Tibial nerve (tissue), 4 donors: ENCODE measurements around the gene PABPC5. TPM values are rescaled to one million over a fixed set of nuclear protein-coding genes. Genes with fewer than 3 reads are reported as not detected.

Experiments
- DNase-seq, 2 donors: peaks; one replicate each; pipeline ENCODE4 v3.0.0-alpha.2; 2019; ENCODE audit warnings: low spot score in 2 of 2
- H3K27ac ChIP-seq, 4 donors: fragments of 200-600 bp; sonication (generic) in 3 of 4; one replicate each; pipeline ENCODE4 v1.5.1; 2017 to 2019; ENCODE audit warnings: mild to moderate bottlenecking in 1 of 4
- H3K27me3 ChIP-seq, 2 donors: fragments of 200-600 bp; sonication (generic) in 1 of 2; one replicate each; pipeline versions ENCODE4 v1.5.1 to v1.6.0; 2017 to 2019
- H3K36me3 ChIP-seq, 3 donors: fragments of 200-600 bp; sonication (generic); one replicate each; pipeline ENCODE4 v1.5.1; 2018 to 2019
- H3K4me1 ChIP-seq, 4 donors: fragments of 200-600 bp; sonication (generic) in 3 of 4; one replicate each; pipeline ENCODE4 v1.5.1; 2017 to 2019
- H3K4me3 ChIP-seq, 4 donors: fragments of 200-600 bp; sonication (generic) in 3 of 4; one replicate each; pipeline ENCODE4 v1.5.1; 2017 to 2019; ENCODE audit warnings: mild to moderate bottlenecking in 1 of 4, moderate library complexity in 1 of 4
- H3K9me3 ChIP-seq, 4 donors: fragments of 200-600 bp; sonication (generic) in 3 of 4; one replicate each; pipeline ENCODE4 v1.5.1; 2017 to 2019
- EP300 ChIP-seq, 2 donors: sonication (generic); formaldehyde crosslinking; IDR thresholded peaks; one replicate each; pipeline ENCODE4 v1.6.1; 2017; ENCODE audit warnings: antibody characterized with exemption in 2 of 2, mild to moderate bottlenecking in 1 of 2
- POLR2A ChIP-seq, 2 donors: fragments of 450-650 bp; IDR thresholded peaks; one replicate each; pipeline ENCODE4 v1.6.1; 2017; ENCODE audit warnings: antibody characterized with exemption in 2 of 2, mild to moderate bottlenecking in 2 of 2, moderate library complexity in 2 of 2
- WGBS, 2 donors: methylation state at CpG; one replicate each; pipeline ENCODE4 v1.1.5; 2018; 5-methylcytosine and 5-hydroxymethylcytosine counted together
- small RNA-seq: library from RNA; depleted of rRNA; stranded (forward); fragments of <200 nt; gene quantifications from one replicate; pipeline ENCODE3, GENCODE V24; 2016
- total RNA-seq, 4 donors: library from RNA; depleted of rRNA; stranded (reverse); fragments of >200 nt; gene quantifications; one replicate each; pipeline ENCODE4 v1.1.0, GENCODE V29; 2016
- TF ChIP-seq, protein P1 (sequence below), 5 experiments: fragments of 200-600 bp in 3 of 5; fragments of 450-650 bp in 2 of 5; sonication (generic) in 3 of 5; IDR thresholded peaks; one replicate each; pipeline ENCODE4 v1.5.1; 2016 to 2019; ENCODE audit warnings: antibody characterized with exemption in 5 of 5, mild to moderate bottlenecking in 3 of 5, moderate library complexity in 2 of 5

PABPC5 gene
- total RNA-seq, result 1 to 10 TPM; 3.6 to 4.3 (median 4.1) TPM

DNA sequence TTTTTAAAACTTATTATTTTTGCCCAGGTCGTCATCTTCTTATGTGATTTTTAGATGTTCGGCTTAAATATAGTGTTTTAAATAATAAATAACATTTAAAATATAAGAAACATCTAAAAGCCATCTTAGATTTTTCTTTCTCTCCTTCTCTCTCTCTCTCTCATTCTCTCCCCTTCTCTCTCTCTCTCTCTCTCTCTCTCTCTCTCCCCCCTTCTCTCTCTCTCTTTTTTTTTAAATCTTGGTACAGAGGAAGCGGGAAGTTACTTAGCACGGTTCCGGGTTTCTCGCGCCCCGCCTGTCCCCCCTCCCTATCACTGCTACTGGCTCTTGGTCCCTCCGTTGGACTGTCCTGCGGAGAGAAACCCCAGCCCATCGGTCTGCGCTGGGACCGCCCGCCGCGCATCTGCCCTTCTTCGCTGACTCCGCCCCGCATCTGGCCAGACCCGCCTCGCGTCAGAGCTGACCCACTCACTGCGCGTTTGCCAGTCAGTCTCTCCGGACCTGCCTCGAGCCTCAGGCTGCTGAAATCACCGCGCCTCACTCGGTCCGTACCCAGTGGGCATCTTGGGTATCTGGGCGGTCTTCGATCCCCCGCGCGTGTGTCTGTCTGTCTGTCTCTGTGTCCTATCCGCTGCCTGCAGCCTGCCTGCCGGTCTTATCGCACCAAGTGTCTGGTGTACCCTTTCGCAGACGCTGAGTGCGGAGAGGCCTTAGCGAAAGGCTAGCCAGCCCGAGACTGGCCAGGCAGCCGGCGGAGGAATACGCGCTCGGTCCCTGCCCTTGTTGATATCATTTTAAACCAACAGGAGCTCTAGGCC lies at the start of gene PABPC5:
Gene PABPC5, plus strand, starts transcription at position 489 of the 818 bp plus-strand sequence. CDS start 739 bp downstream, outside the sequence.
- peaks cover 0 to 2% (median 0%) of the 10 kb centered on the region in 4 donors for H3K4me1 ChIP-seq
- H3K9me3 ChIP-seq, result no peaks in the 10 kb centered on the region
- DNase-seq, result peak; percentile 61 to 63
- peak within 1 kb of the TSS; percentile 39 to 56 (median 41) for H3K4me3 ChIP-seq
- TF ChIP-seq, protein P1, sequence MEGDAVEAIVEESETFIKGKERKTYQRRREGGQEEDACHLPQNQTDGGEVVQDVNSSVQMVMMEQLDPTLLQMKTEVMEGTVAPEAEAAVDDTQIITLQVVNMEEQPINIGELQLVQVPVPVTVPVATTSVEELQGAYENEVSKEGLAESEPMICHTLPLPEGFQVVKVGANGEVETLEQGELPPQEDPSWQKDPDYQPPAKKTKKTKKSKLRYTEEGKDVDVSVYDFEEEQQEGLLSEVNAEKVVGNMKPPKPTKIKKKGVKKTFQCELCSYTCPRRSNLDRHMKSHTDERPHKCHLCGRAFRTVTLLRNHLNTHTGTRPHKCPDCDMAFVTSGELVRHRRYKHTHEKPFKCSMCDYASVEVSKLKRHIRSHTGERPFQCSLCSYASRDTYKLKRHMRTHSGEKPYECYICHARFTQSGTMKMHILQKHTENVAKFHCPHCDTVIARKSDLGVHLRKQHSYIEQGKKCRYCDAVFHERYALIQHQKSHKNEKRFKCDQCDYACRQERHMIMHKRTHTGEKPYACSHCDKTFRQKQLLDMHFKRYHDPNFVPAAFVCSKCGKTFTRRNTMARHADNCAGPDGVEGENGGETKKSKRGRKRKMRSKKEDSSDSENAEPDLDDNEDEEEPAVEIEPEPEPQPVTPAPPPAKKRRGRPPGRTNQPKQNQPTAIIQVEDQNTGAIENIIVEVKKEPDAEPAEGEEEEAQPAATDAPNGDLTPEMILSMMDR (IDR thresholded peaks at IDR 0.05), result peak in 1 of 5 experiments; percentile 53
- TF ChIP-seq POLR2A (IDR thresholded peaks at IDR 0.05), result peak in 1 of 2 donors; percentile 69
- peak in 1 of 2 donors; percentile 86 for TF ChIP-seq EP300 (IDR thresholded peaks at IDR 0.05)
- WGBS, 2 donors, result 5 to 12% methylated on average over 25 to 38 of the region's 48 CpGs
- H3K36me3 ChIP-seq, result no peaks in the 10 kb centered on the region
- peak within 1 kb of the TSS; percentile 45 to 87 (median 78) for H3K27ac ChIP-seq
- peaks cover 0 to 20% of the 10 kb centered on the region in 2 donors for H3K27me3 ChIP-seq

GRCh38 chrX:91389026-91389425 lies 45.6 kb upstream of the PABPC5 start:
- TF ChIP-seq, protein P1 (IDR thresholded peaks at IDR 0.05), result no peak
- TF ChIP-seq EP300 (IDR thresholded peaks at IDR 0.05) (no peak), POLR2A (IDR thresholded peaks at IDR 0.05) (no peak)
- DNase-seq, result no peak
- 75 to 100% methylated on average over 2 of the region's 2 CpGs for WGBS, 2 donors

DNA sequence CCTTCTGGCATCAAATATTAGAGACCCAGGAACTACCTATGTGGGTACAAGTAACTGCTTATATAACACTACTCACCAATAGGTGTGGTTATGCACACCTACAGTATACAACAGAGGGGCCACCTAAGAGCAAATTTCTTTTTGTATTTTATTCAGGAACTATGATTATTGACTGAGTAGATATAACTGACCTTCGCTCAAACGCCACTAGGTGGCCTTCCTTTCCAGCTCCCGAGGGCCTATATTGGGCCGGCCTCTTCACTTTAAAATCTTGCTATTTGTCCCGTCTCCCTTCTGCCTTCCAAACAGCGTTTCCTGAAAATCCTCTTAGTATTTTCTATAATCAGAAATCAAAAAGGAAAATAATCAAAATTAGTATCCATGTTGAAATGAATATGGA lies 19.9 kb upstream of the PABPC5 start:
- Histone ChIP-seq H3K27me3 (no peaks in the 10 kb centered on the region), H3K4me1 (no peaks in the 10 kb centered on the region), H3K27ac (no peak overlapping the region), H3K4me3 (no peak overlapping the region), H3K36me3 (no peaks in the 10 kb centered on the region), H3K9me3 (no peaks in the 10 kb centered on the region)
- no peak for DNase-seq
- TF ChIP-seq POLR2A (IDR thresholded peaks at IDR 0.05), result no peak
- no peak for TF ChIP-seq EP300 (IDR thresholded peaks at IDR 0.05)
- TF ChIP-seq, protein P1 (IDR thresholded peaks at IDR 0.05), result peak in 2 of 5 experiments; percentile 18 to 42
- WGBS, 2 donors, result 26 to 33% methylated on average over 6 of the region's 6 CpGs

More at GRCh38 chrX:91389026-91389425, 45.6 kb upstream of the PABPC5 start:
- Histone ChIP-seq H3K36me3 (no peaks in the 10 kb centered on the region), H3K4me3 (no peak overlapping the region), H3K4me1 (no peaks in the 10 kb centered on the region), H3K9me3 (peaks cover 0 to 3% (median 0%) of the 10 kb centered on the region in 4 donors), H3K27me3 (no peaks in the 10 kb centered on the region), H3K27ac (no peak overlapping the region)

- peaks cover 0 to 20% of the 10 kb centered on the region in 2 donors for H3K27me3 ChIP-seq
- peak overlapping the region; percentile 45 to 87 (median 78) for H3K27ac ChIP-seq
- peak overlapping the region; percentile 39 to 56 (median 41) for H3K4me3 ChIP-seq
- no peak for DNase-seq
- peaks cover 0 to 2% (median 0%) of the 10 kb centered on the region in 4 donors for H3K4me1 ChIP-seq
- TF ChIP-seq POLR2A (IDR thresholded peaks at IDR 0.05) (no peak), EP300 (IDR thresholded peaks at IDR 0.05) (no peak)
- TF ChIP-seq, protein P1 (IDR thresholded peaks at IDR 0.05), result no peak
- no peaks in the 10 kb centered on the region for H3K36me3 ChIP-seq
- WGBS, 2 donors, result 16 to 42% methylated on average over 13 to 14 of the region's 14 CpGs
- no peaks in the 10 kb centered on the region for H3K9me3 ChIP-seq
These were observed 756 bp downstream of the PABPC5 start for GRCh38 chrX:91435395-91435794.

Small RNA genes within 50 kb of the gene (small RNA-seq; reads per million reads assigned to genes)
- gene AL662874.1, result not detected
